Muscle layer of duodenum (tissue), 2 donors: ENCODE data around the gene AQP12B.

Experiments used
- H3K27ac ChIP-seq: one replicate; pipeline ENCODE4 v1.7.0; 2013; ENCODE audit warnings: mild to moderate bottlenecking, low read length
- H3K27me3 ChIP-seq: one replicate; pipeline ENCODE4 v1.7.0; 2013; ENCODE audit warnings: low read depth, mild to moderate bottlenecking, control low read depth, low read length
- H3K36me3 ChIP-seq, 2 donors: one replicate each; pipeline ENCODE4 v1.7.0; 2013; ENCODE audit warnings: low read length in 2 of 2, control low read depth in 1 of 2, mild to moderate bottlenecking in 1 of 2; ENCODE audit not compliant: insufficient read depth in 2 of 2, control insufficient read depth in 1 of 2
- H3K4me1 ChIP-seq, 2 donors: one replicate each; pipeline ENCODE4 v1.7.0; 2013; ENCODE audit warnings: low read length in 2 of 2, mild to moderate bottlenecking in 2 of 2, control low read depth in 1 of 2, moderate library complexity in 1 of 2; ENCODE audit not compliant: insufficient read depth in 2 of 2, control insufficient read depth in 1 of 2
- H3K4me3 ChIP-seq, 2 donors: one replicate each; pipeline ENCODE4 v1.7.0; 2013; ENCODE audit warnings: low read length in 2 of 2, low read depth in 1 of 2, mild to moderate bottlenecking in 1 of 2
- H3K9me3 ChIP-seq, 2 donors: one replicate each; pipeline ENCODE4 v1.7.0; 2013; ENCODE audit warnings: low read length in 2 of 2, control low read depth in 1 of 2, mild to moderate bottlenecking in 1 of 2; ENCODE audit not compliant: control insufficient read depth in 1 of 2
- donor health status: healthy.

AQP12B gene

GRCh38 chr2:240642806-240643092 is 39.9 kb downstream of the AQP12B start:
- Histone ChIP-seq H3K27me3 (peaks cover 4% of the 10 kb centered on the region), H3K4me3 (no peak overlapping the region), H3K27ac (no peak overlapping the region), H3K36me3 (no peaks in the 10 kb centered on the region), H3K4me1 (no peaks in the 10 kb centered on the region), H3K9me3 (no peaks in the 10 kb centered on the region)

GRCh38 chr2:240642061-240642805 is 40.5 kb downstream of the AQP12B start:
- Histone ChIP-seq H3K4me3 (no peak overlapping the region), H3K27ac (no peak overlapping the region), H3K27me3 (peaks cover 4% of the 10 kb centered on the region), H3K36me3 (no peaks in the 10 kb centered on the region), H3K4me1 (no peaks in the 10 kb centered on the region), H3K9me3 (no peaks in the 10 kb centered on the region)

- Histone ChIP-seq H3K4me3 (no peak overlapping the region), H3K27me3 (peaks cover 4% of the 10 kb centered on the region), H3K36me3 (no peaks in the 10 kb centered on the region), H3K4me1 (no peaks in the 10 kb centered on the region), H3K27ac (no peak overlapping the region), H3K9me3 (no peaks in the 10 kb centered on the region)
Observed at GRCh38 chr2:240640939-240641338, 41.7 kb downstream of the AQP12B start.

GRCh38 chr2:240639566-240639965 is 43.1 kb downstream of the AQP12B start:
- Histone ChIP-seq H3K4me1 (no peaks in the 10 kb centered on the region), H3K36me3 (no peaks in the 10 kb centered on the region), H3K27me3 (peaks cover 4% of the 10 kb centered on the region), H3K27ac (no peak overlapping the region), H3K4me3 (no peak overlapping the region), H3K9me3 (no peaks in the 10 kb centered on the region)

- peaks cover 0 to 4% of the 10 kb centered on the region in 2 donors for H3K9me3 ChIP-seq
- no peak overlapping the region for H3K4me3 ChIP-seq
- no peaks in the 10 kb centered on the region for H3K4me1 ChIP-seq
- no peaks in the 10 kb centered on the region for H3K27me3 ChIP-seq
- no peaks in the 10 kb centered on the region for H3K36me3 ChIP-seq
- H3K27ac ChIP-seq, result no peak overlapping the region
Observed at GRCh38 chr2:240638512-240639160, 44.0 kb downstream of the AQP12B start.

GRCh38 chr2:240637901-240638345 is 44.8 kb downstream of the AQP12B start:
- no peak overlapping the region for H3K27ac ChIP-seq
- peaks cover 0 to 5% of the 10 kb centered on the region in 2 donors for H3K9me3 ChIP-seq
- H3K27me3 ChIP-seq, result no peaks in the 10 kb centered on the region
- H3K4me3 ChIP-seq, result no peak overlapping the region
- no peaks in the 10 kb centered on the region for H3K4me1 ChIP-seq
- no peaks in the 10 kb centered on the region for H3K36me3 ChIP-seq

GRCh38 chr2:240637116-240637900 is 45.4 kb downstream of the AQP12B start:
- Histone ChIP-seq H3K36me3 (no peaks in the 10 kb centered on the region), H3K4me3 (no peak overlapping the region), H3K4me1 (no peaks in the 10 kb centered on the region), H3K9me3 (peaks cover 0 to 5% of the 10 kb centered on the region in 2 donors), H3K27me3 (no peaks in the 10 kb centered on the region), H3K27ac (no peak overlapping the region)

GRCh38 chr2:240636563-240637115 is 46.0 kb downstream of the AQP12B start:
- H3K27me3 ChIP-seq, result no peaks in the 10 kb centered on the region
- no peaks in the 10 kb centered on the region for H3K36me3 ChIP-seq
- H3K4me1 ChIP-seq, result no peaks in the 10 kb centered on the region
- H3K4me3 ChIP-seq, result no peak overlapping the region
- peaks cover 0 to 5% of the 10 kb centered on the region in 2 donors for H3K9me3 ChIP-seq
- no peak overlapping the region for H3K27ac ChIP-seq

GRCh38 chr2:240635998-240636547 is 46.6 kb downstream of the AQP12B start:
- no peak overlapping the region for H3K4me3 ChIP-seq
- H3K9me3 ChIP-seq, result peaks cover 0 to 5% of the 10 kb centered on the region in 2 donors
- H3K4me1 ChIP-seq, result no peaks in the 10 kb centered on the region
- no peaks in the 10 kb centered on the region for H3K27me3 ChIP-seq
- no peak overlapping the region for H3K27ac ChIP-seq
- H3K36me3 ChIP-seq, result no peaks in the 10 kb centered on the region

- no peaks in the 10 kb centered on the region for H3K36me3 ChIP-seq
- no peaks in the 10 kb centered on the region for H3K4me1 ChIP-seq
- no peak overlapping the region for H3K4me3 ChIP-seq
- no peak overlapping the region for H3K27ac ChIP-seq
- H3K9me3 ChIP-seq, result peaks cover 0 to 5% of the 10 kb centered on the region in 2 donors
- no peaks in the 10 kb centered on the region for H3K27me3 ChIP-seq
Observed at GRCh38 chr2:240635121-240635997, 47.3 kb downstream of the AQP12B start.
